ENCODE data around the gene MYO16.
"Not testable (repeated sequence)": the region's sequence is repeated elsewhere in the genome, so short reads cannot be mapped to it uniquely, and the experiment has no call there.

The MYO16 gene

GRCh38 chr13:108889324-108889984 lies 260.0 kb downstream of the MYO16 start:
- Mint-ChIP-seq H3K36me3 (ENCODE audit: low read depth) (no peaks in the 10 kb centered on the region), H3K27me3 (ENCODE audit: low read depth) (peaks cover 5% of the 10 kb centered on the region), H3K27ac (no peak overlapping the region), H3K9me3 (no peaks in the 10 kb centered on the region), H3K4me3 (no peak overlapping the region), H3K4me1 (ENCODE audit: low read depth) (no peaks in the 10 kb centered on the region)

DNA sequence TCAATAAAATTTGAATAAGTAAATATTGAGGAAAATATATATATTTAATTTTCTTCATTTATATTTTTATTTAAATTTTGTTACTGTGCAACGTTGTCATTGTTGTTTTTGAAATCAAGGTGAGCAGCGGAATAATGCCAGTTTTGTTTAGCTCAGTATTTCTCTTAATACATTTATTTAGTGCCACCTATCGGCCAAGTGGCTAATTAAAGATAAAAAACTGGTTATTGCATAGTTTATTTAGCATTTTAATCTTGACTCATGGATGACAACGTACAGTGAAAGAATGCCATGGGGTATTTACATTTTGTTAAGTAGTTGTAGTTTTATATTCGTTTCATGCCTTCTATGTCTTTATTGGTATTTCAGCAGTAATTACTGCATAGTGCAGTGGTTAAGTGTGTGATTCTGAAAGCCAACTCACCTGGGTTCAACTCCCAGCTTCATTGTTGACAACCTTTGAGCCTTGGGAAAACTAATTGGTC lies 265.9 kb downstream of the MYO16 start:
- no peak overlapping the region for H3K4me3 Mint-ChIP-seq
- H3K36me3 Mint-ChIP-seq (ENCODE audit: low read depth) = no peaks in the 10 kb centered on the region
- no peaks in the 10 kb centered on the region for H3K9me3 Mint-ChIP-seq
- no peak overlapping the region for H3K27ac Mint-ChIP-seq
- peaks cover 7% of the 10 kb centered on the region for H3K27me3 Mint-ChIP-seq (ENCODE audit: low read depth)
- peaks cover 11% of the 10 kb centered on the region for H3K4me1 Mint-ChIP-seq (ENCODE audit: low read depth)

DNA sequence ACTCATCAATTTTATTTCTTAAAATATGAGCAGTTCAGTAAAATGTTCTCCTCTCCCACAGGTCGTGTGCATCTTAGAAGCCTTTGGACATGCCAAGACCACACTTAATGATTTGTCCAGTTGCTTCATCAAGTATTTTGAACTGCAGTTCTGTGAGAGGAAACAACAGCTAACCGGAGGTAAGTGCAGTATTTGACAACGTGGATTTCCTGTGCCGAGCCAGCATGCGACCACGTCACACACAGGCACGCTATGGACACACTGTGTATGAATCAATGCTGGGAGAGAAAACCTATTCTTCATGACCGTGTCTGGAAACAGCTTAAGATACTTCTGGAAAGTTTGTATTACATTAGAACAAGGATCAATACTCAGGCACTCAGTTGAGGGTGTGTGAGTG lies 268.5 kb downstream of the MYO16 start:
- Mint-ChIP-seq H3K27ac (peak overlapping the region; percentile 11), H3K9me3 (no peaks in the 10 kb centered on the region), H3K36me3 (ENCODE audit: low read depth) (no peaks in the 10 kb centered on the region), H3K27me3 (ENCODE audit: low read depth) (peaks cover 13% of the 10 kb centered on the region), H3K4me1 (ENCODE audit: low read depth) (peaks cover 11% of the 10 kb centered on the region), H3K4me3 (peak overlapping the region; percentile 13)

GRCh38 chr13:108902405-108903155 lies 273.2 kb downstream of the MYO16 start:
- H3K4me3 Mint-ChIP-seq = no peak overlapping the region
- peaks cover 8% of the 10 kb centered on the region for H3K4me1 Mint-ChIP-seq (ENCODE audit: low read depth)
- no peaks in the 10 kb centered on the region for H3K9me3 Mint-ChIP-seq
- H3K36me3 Mint-ChIP-seq (ENCODE audit: low read depth) = no peaks in the 10 kb centered on the region
- H3K27me3 Mint-ChIP-seq (ENCODE audit: low read depth) = peaks cover 15% of the 10 kb centered on the region
- H3K27ac Mint-ChIP-seq = no peak overlapping the region

DNA sequence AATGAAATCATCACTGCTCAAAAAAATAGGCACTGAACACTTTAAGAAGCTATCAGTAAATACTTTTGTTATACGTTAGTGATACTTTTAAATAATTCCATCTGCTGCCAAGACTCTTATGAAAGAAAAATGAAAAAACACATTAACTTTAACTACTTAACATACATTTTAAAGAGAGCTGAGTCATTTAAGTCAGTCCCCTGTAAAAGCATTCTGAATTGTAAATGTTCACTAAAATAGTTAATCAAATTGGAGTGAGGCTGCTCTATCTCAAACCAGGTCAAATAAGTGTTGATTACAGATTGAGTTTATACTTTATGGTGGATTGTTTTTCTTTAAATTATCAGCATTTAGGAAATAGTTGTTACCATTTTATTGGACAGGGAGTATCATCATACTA lies 274.2 kb downstream of the MYO16 start:
- Mint-ChIP-seq H3K4me1 (ENCODE audit: low read depth) (peaks cover 2% of the 10 kb centered on the region), H3K27ac (no peak overlapping the region), H3K9me3 (no peaks in the 10 kb centered on the region), H3K4me3 (no peak overlapping the region), H3K36me3 (ENCODE audit: low read depth) (no peaks in the 10 kb centered on the region), H3K27me3 (ENCODE audit: low read depth) (peaks cover 15% of the 10 kb centered on the region)

GRCh38 chr13:108911807-108912206 lies 282.4 kb downstream of the MYO16 start:
- Mint-ChIP-seq H3K36me3 (ENCODE audit: low read depth) (no peaks in the 10 kb centered on the region), H3K4me1 (ENCODE audit: low read depth) (peaks cover 20% of the 10 kb centered on the region), H3K9me3 (no peaks in the 10 kb centered on the region), H3K27ac (no peak overlapping the region), H3K4me3 (no peak overlapping the region), H3K27me3 (ENCODE audit: low read depth) (peaks cover 28% of the 10 kb centered on the region)

DNA sequence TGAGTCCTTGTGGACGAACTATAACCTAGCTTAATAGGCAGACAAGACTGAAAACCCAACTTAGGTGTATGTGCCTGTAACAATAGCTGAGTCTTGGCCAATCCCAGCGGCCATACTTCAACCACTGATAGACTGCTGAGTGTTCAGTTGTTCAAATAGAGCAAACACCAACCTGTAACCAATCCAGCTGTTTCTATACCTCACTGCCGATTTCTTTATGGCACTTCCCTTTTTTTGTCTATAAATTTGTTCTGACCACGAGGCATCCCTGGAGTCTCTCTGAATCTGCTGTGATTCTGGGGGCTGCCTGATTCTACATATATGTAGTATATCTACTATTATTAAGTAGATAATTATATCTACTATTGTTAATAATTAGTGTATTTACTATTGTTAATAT lies 284.3 kb downstream of the MYO16 start:
- not testable (repeated sequence) for H3K4me3 Mint-ChIP-seq; H3K36me3 Mint-ChIP-seq (ENCODE audit: low read depth); H3K27ac Mint-ChIP-seq; H3K9me3 Mint-ChIP-seq
- peaks cover 28% of the 10 kb centered on the region for H3K27me3 Mint-ChIP-seq (ENCODE audit: low read depth)
- peaks cover 20% of the 10 kb centered on the region for H3K4me1 Mint-ChIP-seq (ENCODE audit: low read depth)

GRCh38 chr13:108915095-108915633 lies 285.8 kb downstream of the MYO16 start:
- H3K4me3 Mint-ChIP-seq = peak overlapping the region; percentile 74
- H3K9me3 Mint-ChIP-seq = no peaks in the 10 kb centered on the region
- peaks cover 21% of the 10 kb centered on the region for H3K4me1 Mint-ChIP-seq (ENCODE audit: low read depth)
- no peaks in the 10 kb centered on the region for H3K36me3 Mint-ChIP-seq (ENCODE audit: low read depth)
- peak overlapping the region; percentile 94 for H3K27ac Mint-ChIP-seq
- H3K27me3 Mint-ChIP-seq (ENCODE audit: low read depth) = peaks cover 23% of the 10 kb centered on the region

DNA sequence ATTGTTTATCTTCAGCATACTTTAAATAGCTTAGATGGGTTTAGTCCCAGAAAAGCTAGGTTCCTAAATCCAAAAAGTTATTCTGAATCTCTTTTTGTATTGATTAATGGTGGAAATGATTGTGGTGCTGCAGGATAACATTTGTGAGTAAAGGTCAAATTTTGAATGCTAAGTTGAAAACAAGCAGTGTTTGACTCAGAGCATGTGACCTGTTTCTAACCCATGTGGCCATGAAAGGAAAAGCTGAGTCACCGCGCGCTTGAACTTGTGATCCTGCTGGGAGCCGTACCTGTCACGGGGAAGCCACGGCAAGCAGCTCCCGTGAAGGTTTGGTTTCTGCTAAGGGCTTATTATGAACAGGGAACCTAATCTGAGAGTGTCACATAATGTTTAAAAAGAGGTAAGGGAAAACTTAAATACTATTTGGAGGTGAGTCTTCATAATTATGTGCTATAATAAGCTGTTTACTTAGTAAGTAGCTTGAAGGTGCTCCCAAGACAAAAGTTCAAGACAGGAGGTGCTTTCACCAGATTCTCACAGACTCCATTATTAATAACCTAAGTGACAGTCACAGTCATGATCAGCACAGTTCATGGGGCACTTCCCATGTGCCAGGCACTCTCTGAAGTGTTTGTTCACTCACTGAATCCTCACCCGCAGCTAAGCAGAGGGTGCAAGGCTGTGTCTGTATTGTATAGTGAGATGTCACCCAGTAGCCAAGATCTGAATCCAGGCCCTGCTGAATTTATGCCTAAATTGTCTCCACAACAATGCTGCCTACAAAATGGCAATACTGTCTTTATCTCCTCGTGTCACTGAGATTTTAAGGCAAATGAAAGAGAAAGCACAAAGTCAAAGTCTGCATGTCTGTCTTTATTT lies 286.5 kb downstream of the MYO16 start:
- Mint-ChIP-seq H3K36me3 (ENCODE audit: low read depth) (no peaks in the 10 kb centered on the region), H3K4me3 (peak overlapping the region; percentile 82), H3K4me1 (ENCODE audit: low read depth) (peaks cover 22% of the 10 kb centered on the region), H3K9me3 (no peaks in the 10 kb centered on the region), H3K27ac (peak overlapping the region; percentile 94), H3K27me3 (ENCODE audit: low read depth) (peaks cover 17% of the 10 kb centered on the region)

- Mint-ChIP-seq H3K36me3 (ENCODE audit: low read depth) (no peaks in the 10 kb centered on the region), H3K4me3 (no peak overlapping the region), H3K27me3 (ENCODE audit: low read depth) (peaks cover 4% of the 10 kb centered on the region), H3K9me3 (no peaks in the 10 kb centered on the region), H3K4me1 (ENCODE audit: low read depth) (peaks cover 22% of the 10 kb centered on the region), H3K27ac (no peak overlapping the region)
These were observed 288.2 kb downstream of the MYO16 start for GRCh38 chr13:108917581-108917980.

- no peak overlapping the region for H3K27ac Mint-ChIP-seq
- no peaks in the 10 kb centered on the region for H3K9me3 Mint-ChIP-seq
- H3K36me3 Mint-ChIP-seq (ENCODE audit: low read depth) = no peaks in the 10 kb centered on the region
- H3K4me1 Mint-ChIP-seq (ENCODE audit: low read depth) = peaks cover 22% of the 10 kb centered on the region
- no peak overlapping the region for H3K4me3 Mint-ChIP-seq
- no peaks in the 10 kb centered on the region for H3K27me3 Mint-ChIP-seq (ENCODE audit: low read depth)
These were observed 289.9 kb downstream of the MYO16 start for GRCh38 chr13:108919036-108919907.

- Mint-ChIP-seq H3K27me3 (ENCODE audit: low read depth) (no peaks in the 10 kb centered on the region), H3K27ac (peak overlapping the region; percentile 10), H3K4me3 (no peak overlapping the region), H3K9me3 (no peaks in the 10 kb centered on the region), H3K4me1 (ENCODE audit: low read depth) (peaks cover 19% of the 10 kb centered on the region), H3K36me3 (ENCODE audit: low read depth) (no peaks in the 10 kb centered on the region)
These were observed 290.7 kb downstream of the MYO16 start for GRCh38 chr13:108920137-108920536.

DNA sequence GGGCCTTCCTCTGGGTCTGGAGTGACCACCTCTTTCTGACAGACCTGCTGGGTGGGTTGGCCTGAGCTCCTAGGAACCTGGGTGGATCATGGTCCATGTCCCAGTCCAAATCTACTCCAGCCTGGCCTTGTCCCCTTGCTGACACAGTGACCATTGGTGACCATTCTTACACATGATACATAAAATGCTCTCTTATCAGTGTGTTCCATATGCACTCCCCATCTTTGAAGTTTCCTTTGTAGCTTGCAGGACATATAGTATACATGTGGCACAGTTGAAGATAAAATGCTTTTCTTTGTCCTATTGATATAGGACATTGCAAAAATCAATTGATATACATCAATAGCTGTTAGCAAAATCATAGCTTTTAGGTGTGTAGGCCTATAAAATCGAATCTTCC lies 291.8 kb downstream of the MYO16 start:
- H3K27me3 Mint-ChIP-seq (ENCODE audit: low read depth) = no peaks in the 10 kb centered on the region

More for the DNA sequence above, 291.8 kb downstream of the MYO16 start:
- no peak overlapping the region for H3K4me3 Mint-ChIP-seq
- H3K36me3 Mint-ChIP-seq (ENCODE audit: low read depth) = no peaks in the 10 kb centered on the region
- H3K9me3 Mint-ChIP-seq = no peaks in the 10 kb centered on the region
- no peak overlapping the region for H3K27ac Mint-ChIP-seq
- H3K4me1 Mint-ChIP-seq (ENCODE audit: low read depth) = peaks cover 8% of the 10 kb centered on the region

Measured in T-helper 1 cell treated with Interleukin-12 subunit alpha and Interleukin-12 subunit beta and Interleukin-4 antibody, amounts not matched to agents 30 μg/mL and 1 μg/mL, for 36 hours (primary cell).